Stomach (tissue), 4 donors: ENCODE measurements around the gene DTNBP1.

ENCODE experiments used
- CTCF ChIP-seq, 7 experiments: fragments of 450-650 bp in 4 of 7; fragments of 200-600 bp in 3 of 7; sonication (generic) in 3 of 7; IDR thresholded peaks; one replicate each; pipeline ENCODE4 v1.5.1; 2016 to 2019; ENCODE audit warnings: antibody characterized with exemption in 7 of 7, control low read depth in 2 of 7, mild to moderate bottlenecking in 1 of 7
- EP300 ChIP-seq: sonication (generic); formaldehyde crosslinking; IDR thresholded peaks from one replicate; pipeline ENCODE4 v1.6.1; 2017; ENCODE audit warnings: antibody characterized with exemption
- POLR2A ChIP-seq, 4 donors: fragments of 450-650 bp; IDR thresholded peaks; one replicate each; pipeline ENCODE4 v1.6.1; 2016; ENCODE audit warnings: antibody characterized with exemption in 4 of 4, control low read depth in 2 of 4, mild to moderate bottlenecking in 1 of 4, moderate library complexity in 1 of 4
- POLR2AphosphoS5 ChIP-seq, 3 donors: sonication (generic); formaldehyde crosslinking; IDR thresholded peaks; one replicate each; pipeline ENCODE4 v1.6.1; 2016; ENCODE audit warnings: antibody characterized with exemption in 3 of 3

GRCh38 chr6:15557174-15557573, 105.7 kb downstream of the DTNBP1 start:
- no peak for TF ChIP-seq CTCF (IDR thresholded peaks at IDR 0.05)
- TF ChIP-seq POLR2AphosphoS5 (IDR thresholded peaks at IDR 0.05): no peak
- TF ChIP-seq POLR2A (IDR thresholded peaks at IDR 0.05): no peak
- TF ChIP-seq EP300: no peak
